Prostate gland (tissue), 2 donors: Measurements from ENCODE around the gene MLH1. TPM values are rescaled to one million over a fixed set of nuclear protein-coding genes. Genes with fewer than 3 reads are reported as not detected.

Experiments used
- DNase-seq: peaks from one replicate; pipeline ENCODE4 v3.0.0-alpha.2; 2019; ENCODE audit warnings: low spot score
- H3K27ac ChIP-seq, 2 donors: fragments of 200-600 bp; sonication (generic); 2 replicates each; pipeline ENCODE4 v1.5.1; 2017 to 2019
- H3K27me3 ChIP-seq: fragments of 200-600 bp; sonication (generic); replicated peaks from 2 replicates; pipeline ENCODE4 v1.5.1; 2019; ENCODE audit not compliant: insufficient read depth
- H3K36me3 ChIP-seq, 2 donors: fragments of 200-600 bp; sonication (generic); 1 replicate in 1 of 2; 2 replicates in 1 of 2; pipeline versions ENCODE4 v1.5.1 to v1.8.1; 2017 to 2019
- H3K4me1 ChIP-seq: fragments of 200-600 bp; sonication (generic); replicated peaks from 2 replicates; pipeline ENCODE4 v1.5.1; 2019
- H3K4me3 ChIP-seq, 2 donors: fragments of 200-600 bp; sonication (generic); 2 replicates each; pipeline ENCODE4 v1.5.1; 2017 to 2019
- H3K9me3 ChIP-seq: fragments of 200-600 bp; sonication (generic); 2 replicates; pipeline ENCODE4 v1.5.1; 2017
- CTCF ChIP-seq, 4 experiments: fragments of 200-600 bp in 2 of 4; fragments of 450-650 bp in 2 of 4; sonication (generic) in 2 of 4; IDR thresholded peaks; 1 replicate in 3 of 4; 2 replicates in 1 of 4; pipeline ENCODE4 v1.5.1; 2016 to 2019; ENCODE audit warnings: antibody characterized with exemption in 4 of 4, mild to moderate bottlenecking in 2 of 4, moderate library complexity in 2 of 4
- POLR2A ChIP-seq: fragments of 450-650 bp; IDR thresholded peaks from one replicate; pipeline ENCODE4 v1.6.1; 2016; ENCODE audit warnings: antibody characterized with exemption, mild to moderate bottlenecking
- POLR2AphosphoS5 ChIP-seq: sonication (generic); formaldehyde crosslinking; IDR thresholded peaks from one replicate; pipeline ENCODE4 v1.6.1; 2017; ENCODE audit warnings: antibody characterized with exemption
- WGBS: methylation state at CpG from one replicate; pipeline ENCODE4 v1.1.5; 2018; 5-methylcytosine and 5-hydroxymethylcytosine counted together
- intact Hi-C: fragments of 100-400 bp; cut with DNase I; formaldehyde crosslinking; loops from one replicate; pipeline ENCODE4 v1.14.2; 2022
- total RNA-seq, 2 donors: library from RNA; depleted of rRNA; stranded (reverse); fragments of >200 nt; gene quantifications; one replicate each; pipeline ENCODE4 v1.1.0, GENCODE V29; 2016

MLH1 gene
- total RNA-seq, 2 donors from 2014 or later: 49.5 to 50.3 TPM

GRCh38 chr3:36991923-36992805, 1.2 kb upstream of the MLH1 start:
- TF ChIP-seq POLR2A: no peak
- no peak for TF ChIP-seq POLR2AphosphoS5
- TF ChIP-seq CTCF (IDR thresholded peaks at IDR 0.05): no peak
- no peaks in the 10 kb centered on the region for H3K27me3 ChIP-seq
- no peaks in the 10 kb centered on the region for H3K36me3 ChIP-seq
- DNase-seq: peak; percentile 19
- WGBS: 4% methylated on average over 24 of the region's 24 CpGs
- peaks cover 6% of the 10 kb centered on the region for H3K4me1 ChIP-seq
- peak overlapping the region; percentile 98 to 99 for H3K27ac ChIP-seq
- intact Hi-C loops: no loop called here
- H3K4me3 ChIP-seq: peak overlapping the region; percentile 63 to 81
- H3K9me3 ChIP-seq: no peaks in the 10 kb centered on the region

- Histone ChIP-seq H3K4me3 (peak within 1 kb of the TSS; percentile 63 to 81), H3K36me3 (no peaks in the 10 kb centered on the region), H3K27ac (peak within 1 kb of the TSS; percentile 98 to 99), H3K4me1 (peaks cover 6% of the 10 kb centered on the region), H3K27me3 (no peaks in the 10 kb centered on the region), H3K9me3 (no peaks in the 10 kb centered on the region)
- TF ChIP-seq CTCF (IDR thresholded peaks at IDR 0.05) (peak in 2 of 4 experiments; percentile 45 to 49), POLR2A (peak; percentile 98), POLR2AphosphoS5 (peak; percentile 98)
- under 1% methylated on average over 48 of the region's 48 CpGs for whole genome bisulfite sequencing
- peak; percentile 100 for DNase-seq
- intact Hi-C loops: no loop called here
Measured at GRCh38 chr3:36992806-36993325, 452 bp upstream of the MLH1 start, which contains the start of gene EPM2AIP1. Gene EPM2AIP1, minus strand, starts transcription at chr3:36993131. Its CDS starts 54 bp downstream, at chr3:36993077.

GRCh38 chr3:37014620-37015019, 21.3 kb downstream of the MLH1 start:
- H3K27me3 ChIP-seq: no peaks in the 10 kb centered on the region
- WGBS: 78% methylated on average over 2 of the region's 2 CpGs
- H3K36me3 ChIP-seq: peaks cover 0 to 4% of the 10 kb centered on the region in 2 donors
- H3K4me1 ChIP-seq: no peaks in the 10 kb centered on the region
- TF ChIP-seq POLR2AphosphoS5 (no peak), POLR2A (no peak), CTCF (IDR thresholded peaks at IDR 0.05) (no peak)
- no peak overlapping the region for H3K4me3 ChIP-seq
- H3K27ac ChIP-seq: no peak overlapping the region
- intact Hi-C loops: no loop called here
- DNase-seq: no peak
- H3K9me3 ChIP-seq: no peaks in the 10 kb centered on the region

- TF ChIP-seq POLR2AphosphoS5 (no peak), POLR2A (no peak), CTCF (IDR thresholded peaks at IDR 0.05) (no peak)
- peaks cover 0 to 4% of the 10 kb centered on the region in 2 donors for H3K36me3 ChIP-seq
- H3K27me3 ChIP-seq: no peaks in the 10 kb centered on the region
- no peak for DNase-seq
- H3K4me3 ChIP-seq: no peak overlapping the region
- 90% methylated on average over 5 of the region's 5 CpGs for WGBS
- intact Hi-C loops: no loop called here
- H3K4me1 ChIP-seq: no peaks in the 10 kb centered on the region
- H3K9me3 ChIP-seq: no peaks in the 10 kb centered on the region
- no peak overlapping the region for H3K27ac ChIP-seq
Measured at GRCh38 chr3:37015642-37016041, 22.3 kb downstream of the MLH1 start.
